Activated T-cell treated with anti-CD3 and anti-CD28 coated beads for 24 hours (primary cell): ENCODE measurements around the gene SBNO2.
A peak's percentile ranks its signal among the peaks of the same experiment; 100 is the strongest.
"Not testable (repeated sequence)": the region's sequence is repeated elsewhere in the genome, so short reads cannot be mapped to it uniquely, and the experiment has no call there.

ENCODE experiments used
- DNase-seq: peaks from one replicate; pipeline ENCODE4 v3.0.0-alpha.2; 2020; ENCODE audit warnings: low read depth

The SBNO2 gene

DNA sequence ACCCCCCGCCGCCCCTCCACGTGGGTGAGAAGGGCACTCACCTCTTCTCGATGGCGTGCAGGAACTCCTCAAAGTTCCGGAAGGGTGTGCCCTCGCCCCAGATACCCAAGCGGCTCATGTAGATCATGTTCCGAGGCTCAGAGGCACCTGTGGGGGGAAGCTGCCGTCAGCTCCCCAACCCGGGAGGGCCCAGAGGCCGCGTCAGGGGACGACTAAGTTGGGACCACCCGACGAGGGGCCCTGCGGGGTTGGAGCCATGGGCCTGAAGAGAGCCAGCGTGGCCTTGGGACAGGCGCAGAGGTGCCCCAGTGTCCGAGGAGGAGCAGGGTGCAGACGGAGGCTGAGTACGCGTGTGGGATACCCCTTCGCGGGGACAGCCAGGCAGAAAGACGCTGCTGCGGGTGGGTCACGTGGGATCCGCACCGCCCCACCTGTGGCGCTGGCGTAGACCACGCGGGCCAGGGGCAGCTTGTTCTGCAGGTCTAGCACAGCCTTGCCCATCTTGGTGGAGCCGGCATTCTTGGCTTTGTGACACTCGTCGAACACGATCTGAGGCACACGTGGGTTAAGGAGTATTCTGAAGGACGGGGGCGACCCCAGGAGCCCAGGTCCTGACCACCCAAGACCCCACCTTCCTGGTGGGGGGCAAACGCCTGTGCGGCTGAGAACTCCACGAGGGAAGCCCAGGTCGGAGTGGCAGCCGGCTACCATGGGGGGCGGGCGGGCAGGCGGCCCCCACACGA is 54.4 kb downstream of the SBNO2 start:
- DNase-seq = no peak

DNA sequence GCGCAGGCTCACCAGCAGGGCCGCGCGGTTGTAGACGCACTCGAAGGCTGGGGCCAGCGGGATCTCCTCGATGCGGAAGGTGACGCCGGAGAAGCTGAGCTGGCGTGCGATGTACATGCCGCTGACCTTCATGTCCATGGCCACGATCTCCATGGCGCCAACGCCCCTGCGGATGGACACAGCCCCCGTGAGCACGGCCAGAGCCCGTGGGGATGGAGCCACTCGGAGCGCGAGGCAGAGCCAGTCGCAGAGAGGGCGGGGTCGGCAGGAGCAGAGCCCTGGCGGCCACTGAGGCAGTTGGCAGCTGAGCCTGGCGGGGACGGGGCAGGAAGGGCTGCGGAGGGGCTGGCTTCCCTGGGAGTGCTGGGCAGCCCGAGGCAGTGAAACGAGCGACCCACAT is 55.1 kb downstream of the SBNO2 start:
- no peak for DNase-seq

DNA sequence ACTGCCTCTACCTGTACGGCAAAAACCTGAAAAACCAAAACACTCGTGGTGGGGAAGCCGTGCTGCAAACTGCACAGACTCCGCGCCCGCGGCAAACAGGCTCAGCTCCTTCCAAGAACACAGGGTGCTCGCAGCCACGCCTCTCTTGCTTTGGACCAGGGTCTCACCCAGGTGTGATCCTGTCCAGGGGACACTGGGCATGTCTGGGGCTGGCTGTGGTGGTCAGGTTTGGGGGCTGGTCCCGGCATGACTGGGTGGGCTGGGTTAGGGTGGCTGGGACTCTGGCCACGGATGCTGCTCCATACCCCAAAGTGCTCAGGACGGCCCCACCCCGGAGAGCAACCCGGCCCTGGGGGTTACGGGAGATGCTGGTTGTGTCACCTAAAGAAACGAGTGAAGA is 56.4 kb downstream of the SBNO2 start:
- DNase-seq = no peak

DNA sequence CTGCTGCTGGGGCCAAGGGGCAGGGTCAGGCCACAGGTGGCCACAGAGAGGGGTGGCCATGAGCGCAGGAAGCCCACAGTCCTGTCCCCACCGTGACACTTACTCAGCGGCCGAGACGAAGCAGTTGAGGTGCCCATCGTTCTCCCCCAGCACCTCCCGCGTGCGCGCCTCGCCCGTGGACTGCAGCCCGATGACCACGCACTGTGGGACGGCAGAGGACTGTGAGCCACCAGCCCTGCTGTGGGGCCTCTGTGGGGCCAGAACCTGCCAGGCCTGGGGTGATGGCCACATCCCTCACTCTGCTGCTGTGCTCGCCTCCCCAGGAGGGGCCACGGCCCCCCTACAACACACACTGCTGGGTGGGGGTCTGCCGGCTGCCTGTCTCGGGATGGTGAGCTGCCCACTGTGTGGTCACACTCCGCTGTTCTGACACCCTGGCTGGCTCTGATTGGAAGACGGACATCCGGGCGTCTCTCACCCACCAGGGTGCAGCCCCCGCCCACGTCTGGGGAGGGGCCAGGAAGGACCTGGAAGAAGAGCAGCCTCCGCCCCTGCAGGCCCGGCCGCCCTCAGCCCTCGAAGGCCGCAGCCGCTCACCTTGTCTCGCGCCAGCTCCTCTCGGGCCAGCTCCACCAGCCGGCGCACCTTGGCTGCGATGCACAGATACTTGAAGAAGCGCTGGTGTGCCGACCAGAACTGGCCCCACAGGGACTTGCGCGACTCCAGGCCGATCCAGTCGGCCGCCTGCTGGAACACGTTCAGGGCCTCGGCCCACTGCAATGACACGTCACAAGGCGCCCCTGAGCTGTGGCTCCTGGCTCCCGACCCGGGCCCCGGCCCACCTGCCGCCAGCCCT is 57.1 kb downstream of the SBNO2 start:
- DNase-seq = no peak

DNA sequence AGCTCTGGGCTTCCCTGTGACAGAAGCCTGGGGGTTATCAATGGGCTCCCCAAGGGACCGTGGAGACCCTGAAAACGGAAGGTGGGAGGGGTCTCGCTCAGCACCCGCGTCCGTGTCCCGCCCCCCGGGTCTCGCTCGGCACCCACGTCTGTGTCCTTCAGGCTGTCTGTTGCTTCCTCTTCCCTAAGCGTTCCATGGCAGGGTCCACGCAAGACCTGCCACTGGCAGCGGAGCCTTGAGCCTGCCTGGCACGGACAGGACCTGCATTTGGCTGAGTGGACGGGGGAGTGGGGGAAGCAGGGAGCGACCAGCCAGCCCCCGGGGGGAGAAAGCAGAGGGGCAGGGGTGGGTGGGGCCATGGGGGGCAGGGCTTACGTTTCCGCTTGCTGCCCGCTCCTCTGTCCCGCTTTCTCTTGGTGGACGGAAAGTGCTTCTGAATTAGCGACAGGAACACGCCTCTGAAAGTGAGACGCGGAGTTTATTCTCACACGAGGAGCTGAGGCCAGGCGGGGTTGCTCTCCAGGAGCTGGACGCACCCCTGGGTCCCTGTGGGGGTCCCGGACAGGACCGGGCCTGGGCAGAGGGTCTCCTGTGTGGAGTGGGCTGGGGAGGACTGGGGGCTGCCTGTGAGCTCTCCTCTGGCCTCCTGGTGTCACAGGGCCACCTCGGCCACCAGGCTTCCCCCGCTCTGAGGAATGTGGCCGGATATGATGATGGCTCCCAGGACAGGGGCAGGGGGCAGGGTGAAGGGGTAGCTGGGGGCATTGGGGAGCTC is 58.2 kb downstream of the SBNO2 start:
- DNase-seq = no peak

- not testable (repeated sequence) for DNase-seq
These were observed 59.3 kb downstream of the SBNO2 start for GRCh38 chr19:1114728-1115127.

DNA sequence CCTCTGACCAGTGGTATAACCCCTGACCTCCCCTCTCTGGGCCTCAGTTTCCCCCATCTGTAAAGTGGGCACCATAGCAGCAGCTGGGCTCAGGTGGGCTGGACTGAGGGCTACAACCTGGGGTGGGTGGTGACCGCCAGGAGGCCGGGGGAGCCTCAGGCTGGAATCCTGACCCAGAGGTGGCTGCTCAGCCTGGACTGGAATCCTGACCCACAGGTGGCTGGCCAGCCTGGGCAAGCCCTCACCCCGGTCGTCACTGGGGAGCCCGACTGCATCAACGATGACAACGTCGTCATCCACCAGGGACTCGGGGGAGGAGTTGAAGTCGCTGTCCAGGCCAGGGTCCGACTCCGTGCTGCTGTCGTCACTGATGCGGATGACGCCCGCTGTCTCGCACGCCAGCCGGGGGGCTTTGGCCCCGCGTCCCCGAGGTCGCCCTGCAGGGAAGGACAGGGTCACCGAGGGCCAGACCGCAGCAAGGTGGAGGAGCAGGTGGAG is 60.0 kb downstream of the SBNO2 start:
- DNase-seq = no peak

- peak; percentile 75 for DNase-seq
These were observed 60.8 kb downstream of the SBNO2 start for GRCh38 chr19:1113030-1113985.

GRCh38 chr19:1112268-1113029 is 61.6 kb downstream of the SBNO2 start:
- DNase-seq = no peak

DNA sequence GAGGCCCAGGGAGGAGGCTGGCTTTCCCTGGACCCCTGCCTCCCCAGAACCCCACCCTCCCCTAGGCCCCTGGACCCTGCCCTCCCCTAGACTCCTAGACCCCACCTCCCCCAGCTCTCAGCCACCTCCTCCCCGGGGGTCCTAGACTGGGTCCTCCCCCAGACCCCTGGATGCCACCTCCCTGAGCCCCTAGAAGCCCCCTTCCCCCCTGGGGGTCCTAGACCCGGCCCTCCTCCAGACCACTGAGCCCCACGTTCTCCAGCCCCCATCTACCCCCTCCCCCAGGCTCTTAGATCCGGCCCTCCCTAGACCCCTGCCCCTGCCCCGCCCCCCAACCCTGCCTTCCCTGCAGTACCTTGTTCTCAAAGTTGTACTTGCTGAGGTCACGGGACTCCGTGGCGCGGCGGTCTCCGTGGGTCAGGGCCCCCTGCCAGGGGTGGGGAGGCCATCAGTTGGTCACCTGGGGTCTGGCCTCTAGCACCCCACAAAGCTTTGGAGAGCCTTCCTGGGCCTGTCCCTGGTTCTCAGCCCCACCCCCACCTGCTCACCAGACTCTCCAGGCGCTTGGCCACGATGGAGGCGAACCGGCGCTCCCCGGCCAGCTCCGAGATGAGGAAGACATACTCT is 62.3 kb downstream of the SBNO2 start:
- no peak for DNase-seq

GRCh38 chr19:1110809-1111640 is 63.0 kb downstream of the SBNO2 start:
- DNase-seq = no peak

DNA sequence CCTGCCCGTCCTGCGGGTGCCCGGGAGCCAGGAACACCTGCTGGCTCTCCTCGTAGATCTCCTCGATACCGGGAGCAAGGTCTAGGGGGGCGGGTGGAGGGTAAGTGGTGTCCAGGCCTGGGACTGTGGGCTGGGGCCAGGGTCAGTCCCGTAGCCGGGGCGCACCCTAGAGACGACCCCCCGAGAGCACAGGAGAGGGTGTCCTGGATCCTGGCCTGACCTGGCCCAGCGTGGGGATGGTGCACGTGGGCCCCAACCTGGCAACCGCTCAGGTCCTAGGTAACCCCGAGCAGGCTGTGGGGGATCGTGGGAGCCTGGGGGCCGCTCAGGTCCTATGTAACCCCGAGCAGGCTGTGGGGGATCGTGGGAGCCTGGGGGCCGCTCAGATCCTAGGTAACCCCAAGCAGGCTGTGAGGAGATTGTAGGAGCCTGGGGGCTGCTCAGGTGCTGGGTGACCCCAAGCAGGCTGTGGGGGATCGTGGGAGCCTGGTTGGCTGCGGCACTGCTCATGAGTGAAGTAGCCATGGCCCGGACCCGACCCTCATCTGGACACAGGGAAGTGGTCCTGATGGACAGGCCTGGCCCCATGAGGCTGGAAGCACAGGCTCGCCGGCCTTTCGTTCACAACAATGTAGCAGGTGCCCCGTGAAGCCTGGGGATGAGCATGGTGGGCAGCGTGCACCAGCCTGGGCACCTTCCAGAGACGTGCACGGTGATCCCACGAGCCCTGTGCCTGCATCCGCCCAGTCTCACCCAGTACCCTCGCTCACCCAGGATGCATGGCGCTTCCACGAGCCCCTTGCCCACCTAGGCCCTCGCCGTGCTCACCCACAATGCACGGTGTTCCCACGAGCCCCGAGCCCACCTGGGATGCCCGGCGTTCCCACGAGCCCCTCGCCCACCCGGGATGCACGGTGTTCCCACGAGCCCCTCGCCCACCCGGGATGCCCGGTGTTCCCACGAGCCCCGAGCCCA is 64.1 kb downstream of the SBNO2 start:
- no peak for DNase-seq

DNA sequence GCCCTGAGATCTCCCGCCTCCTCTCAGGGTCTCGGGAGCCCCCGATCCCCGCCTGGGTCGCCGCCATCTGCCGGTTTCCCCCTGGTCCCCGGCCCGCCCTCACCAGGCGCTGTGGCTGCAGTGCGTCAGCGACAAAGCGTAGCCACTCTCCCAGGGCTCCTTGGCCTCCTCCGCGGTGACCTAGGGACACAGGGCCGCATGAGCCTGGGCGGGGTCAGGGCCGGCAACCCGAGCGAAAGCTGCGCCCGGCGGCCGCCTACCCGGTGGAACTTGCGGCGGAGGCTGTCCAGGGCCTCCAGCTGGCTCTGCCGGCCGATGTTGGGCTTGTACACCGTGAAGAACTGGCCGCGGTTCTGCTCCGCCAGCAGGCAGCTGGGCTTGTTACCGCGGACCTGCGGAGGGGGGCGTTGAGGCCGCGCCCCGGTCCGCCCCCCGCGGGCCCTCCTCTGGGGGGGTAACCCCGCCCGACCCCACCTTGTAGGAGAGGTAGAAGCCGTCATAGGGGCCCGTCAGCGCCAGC is 65.0 kb downstream of the SBNO2 start:
- no peak for DNase-seq

DNA sequence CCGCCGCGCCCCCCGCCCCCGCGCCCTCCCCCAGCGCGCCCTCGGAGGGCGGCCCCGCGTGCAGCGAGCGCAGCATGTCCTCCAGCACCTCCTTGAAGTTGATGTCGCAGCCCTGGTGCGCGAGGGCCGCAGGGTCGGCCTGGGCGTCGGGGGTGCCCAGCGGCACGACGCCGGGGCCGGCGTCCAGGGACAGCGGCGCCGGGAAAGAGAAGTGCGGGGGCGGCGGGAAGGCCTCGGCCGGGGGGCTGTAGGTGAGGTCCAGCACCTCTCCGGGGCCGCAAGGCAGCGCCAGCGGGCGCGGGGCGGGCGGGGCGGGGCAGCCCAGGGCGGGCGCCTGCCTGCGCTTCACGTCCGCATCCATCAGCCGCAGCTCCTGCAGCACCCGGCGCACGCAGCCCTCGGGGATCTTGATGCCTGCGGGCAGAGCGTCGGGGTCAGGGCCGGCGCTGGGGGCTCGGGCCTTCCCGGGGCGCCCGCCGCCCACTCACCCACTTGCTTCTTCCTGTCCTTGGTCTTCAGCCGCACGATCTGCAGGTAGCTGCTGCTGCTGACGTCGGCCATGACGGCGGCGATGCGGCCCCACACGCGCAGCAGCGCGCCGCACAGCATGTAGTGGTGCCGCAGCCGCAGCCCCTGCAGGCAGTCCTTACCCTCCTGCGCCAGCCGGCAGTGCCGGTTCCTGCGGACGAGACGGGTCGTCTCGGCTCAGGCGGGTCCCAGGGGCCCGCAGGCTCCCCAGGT is 65.6 kb downstream of the SBNO2 start:
- no peak for DNase-seq

GRCh38 chr19:1107661-1108261 is 66.3 kb downstream of the SBNO2 start:
- no peak for DNase-seq

DNA sequence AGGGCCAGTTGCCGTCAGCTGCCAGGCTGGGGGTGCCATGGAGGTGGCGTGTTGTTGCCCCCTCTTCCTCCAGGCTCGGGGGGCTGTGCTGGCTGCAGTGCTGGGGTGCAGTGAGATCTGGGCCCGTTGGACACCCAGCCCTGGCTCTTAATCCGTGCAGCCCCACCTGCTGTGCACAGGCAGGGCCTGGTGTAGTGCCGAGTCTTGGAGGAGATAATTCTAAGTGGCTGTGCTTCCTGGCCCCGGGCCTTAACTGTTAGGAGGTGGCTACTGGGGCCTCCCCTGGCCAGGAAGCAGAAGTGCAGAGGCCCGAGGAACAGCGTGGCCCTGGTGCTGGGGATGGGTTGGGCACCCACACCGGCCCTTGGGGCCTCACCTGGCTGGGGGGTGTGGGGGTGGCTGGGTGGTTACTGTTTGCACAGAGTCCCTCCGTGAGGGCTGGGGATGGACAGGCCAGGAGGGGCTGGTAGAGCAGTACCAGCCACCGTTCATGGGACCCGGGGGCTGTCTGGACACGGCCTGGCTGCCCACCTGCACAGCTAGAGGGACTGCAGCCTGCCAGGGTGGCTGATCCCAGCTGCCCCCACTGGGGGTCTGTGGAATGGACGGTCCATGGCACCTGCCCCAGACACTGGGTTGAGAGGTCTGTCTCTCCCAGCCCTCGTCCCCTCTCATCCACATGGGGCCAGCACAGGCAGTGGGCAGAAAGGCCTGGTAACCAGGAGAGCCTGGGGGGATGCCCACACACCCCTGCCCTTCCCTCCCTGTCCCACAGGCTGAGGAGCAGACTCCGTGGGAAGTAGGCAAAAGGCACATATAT is 67.0 kb downstream of the SBNO2 start:
- DNase-seq = no peak
